B cell (primary cell): ENCODE results near the gene SCN4A. TPM values are rescaled to one million over a fixed set of nuclear protein-coding genes. Genes with fewer than 3 reads are reported as not detected.
"Not testable (repeated sequence)": the region's sequence is repeated elsewhere in the genome, so short reads cannot be mapped to it uniquely, and the experiment has no call there.

Experiments
- ATAC-seq: fragments of 200-7000 bp; cut with Tn5 transposase; one replicate; pipeline ENCODE4 v1.10.0; 2021; ENCODE audit warnings: low read depth, mild to moderate bottlenecking, moderate number of reproducible peaks, moderate library complexity
- CTCF ChIA-PET: fragments of 350-600 bp; sonication (Branson Sonifier 250); formaldehyde crosslinking; loops from one replicate; lab custom pipeline; 2021; ENCODE audit warnings: antibody characterized with exemption, inconsistent platforms; lab: Charles Lee
- POLR2A ChIA-PET: fragments of 350-600 bp; sonication (Branson Sonifier 250); formaldehyde crosslinking; loops from one replicate; lab custom pipeline; 2021; ENCODE audit warnings: antibody characterized with exemption; lab: Charles Lee
- DNase-seq: peaks from one replicate; pipeline ENCODE4 v3.0.0; 2013
- H2AFZ ChIP-seq: 2 replicates; pipeline ENCODE4 v1.6.1; 2012; ENCODE audit warnings: mild to moderate bottlenecking, low read depth, low read length; ENCODE audit not compliant: insufficient read depth, poor library complexity, severe bottlenecking
- H3K27ac ChIP-seq, 2 donors: 1 replicate in 1 of 2; 2 replicates in 1 of 2; pipeline ENCODE4 v1.5.1; 2012 to 2013; ENCODE audit warnings: low read length in 2 of 2, mild to moderate bottlenecking in 2 of 2, moderate library complexity in 1 of 2
- H3K27me3 ChIP-seq, 4 experiments: fragments of 200-600 bp in 1 of 4; sonication (generic) in 1 of 4; replicated peaks in 1 of 4; 1 replicate in 2 of 4; 2 replicates in 2 of 4; pipeline versions ENCODE4 v1.6.1 to v1.7.0; 2013 to 2016; ENCODE audit warnings: low read length in 3 of 4, mild to moderate bottlenecking in 2 of 4, mixed read lengths in 1 of 4, moderate library complexity in 1 of 4; ENCODE audit not compliant: insufficient read depth in 4 of 4, control insufficient read depth in 3 of 4; ENCODE audit errors: control extremely low read depth in 1 of 4
- H3K36me3 ChIP-seq, 2 experiments: replicated peaks in 1 of 2; 1 replicate in 1 of 2; 2 replicates in 1 of 2; pipeline versions ENCODE4 v1.6.1 to v1.7.1; 2013; ENCODE audit warnings: low read length in 1 of 2; ENCODE audit not compliant: insufficient read depth in 2 of 2, control insufficient read depth in 1 of 2; ENCODE audit errors: control extremely low read depth in 1 of 2, extremely low read depth in 1 of 2
- H3K4me1 ChIP-seq, 2 donors: fragments of 200-600 bp in 1 of 2; sonication (generic) in 1 of 2; 1 replicate in 1 of 2; 2 replicates in 1 of 2; pipeline versions ENCODE4 v1.5.1 to v1.6.1; 2013 to 2017; ENCODE audit warnings: low read length in 2 of 2; ENCODE audit not compliant: control insufficient read depth in 2 of 2, insufficient read depth in 2 of 2
- H3K4me2 ChIP-seq: replicated peaks from 2 replicates; pipeline ENCODE3; 2012; ENCODE audit warnings: mild to moderate bottlenecking, low read depth, low read length; ENCODE audit not compliant: poor library complexity, severe bottlenecking
- H3K4me3 ChIP-seq, 5 experiments: fragments of 200-600 bp in 1 of 5; sonication (generic) in 1 of 5; 1 replicate in 3 of 5; 2 replicates in 2 of 5; pipeline versions ENCODE4 v1.5.1 to v1.7.0; 2011 to 2016; ENCODE audit warnings: low read length in 4 of 5, mild to moderate bottlenecking in 4 of 5, low read depth in 2 of 5, control low read depth in 1 of 5, moderate library complexity in 1 of 5; ENCODE audit not compliant: insufficient read depth in 1 of 5; ENCODE audit errors: control extremely low read depth in 1 of 5, extremely low read depth in 1 of 5
- H3K79me2 ChIP-seq: fragments of 200-600 bp; sonication (generic); one replicate; pipeline ENCODE4 v1.6.0; 2016; ENCODE audit warnings: low read length; ENCODE audit not compliant: control insufficient read depth, insufficient read depth
- H3K9ac ChIP-seq: fragments of 200-600 bp; sonication (generic); 2 replicates; pipeline ENCODE4 v1.6.1; 2017; ENCODE audit warnings: mild to moderate bottlenecking, low read length, moderate library complexity
- H3K9me3 ChIP-seq, 3 donors: one replicate each; pipeline versions ENCODE4 v1.6.1 to v1.7.1; 2013; ENCODE audit warnings: low read length in 2 of 3; ENCODE audit not compliant: control insufficient read depth in 2 of 3, insufficient read depth in 1 of 3; ENCODE audit errors: control extremely low read depth in 1 of 3
- H4K20me1 ChIP-seq: 2 replicates; pipeline ENCODE4 v1.6.0; 2012; ENCODE audit warnings: mild to moderate bottlenecking, low read length; ENCODE audit not compliant: insufficient read depth, control insufficient read depth, poor library complexity, severe bottlenecking
- H3K27ac Mint-ChIP-seq: one replicate; pipeline ENCODE4 v1.8.0; 2021; ENCODE audit warnings: mixed read lengths
- H3K27me3 Mint-ChIP-seq: one replicate; pipeline ENCODE4 v1.8.0; 2021; ENCODE audit warnings: mixed read lengths
- H3K4me1 Mint-ChIP-seq: one replicate; pipeline ENCODE4 v1.8.0; 2021; ENCODE audit warnings: mixed read lengths
- H3K4me3 Mint-ChIP-seq: one replicate; pipeline ENCODE4 v1.8.0; 2021; ENCODE audit warnings: mixed read lengths
- H3K9me3 Mint-ChIP-seq: one replicate; pipeline ENCODE4 v1.8.0; 2022; ENCODE audit warnings: mixed read lengths; ENCODE audit not compliant: insufficient read depth
- whole genome bisulfite sequencing: methylation state at CpG from one replicate; pipeline ENCODE4 v1.1.5; 2013; ENCODE audit warnings: missing lambda C conversion rate; ENCODE audit not compliant: insufficient coverage; 5-methylcytosine and 5-hydroxymethylcytosine counted together
- intact Hi-C: fragments of 100-400 bp; cut with micrococcal nuclease; formaldehyde crosslinking; loops from one replicate; pipeline ENCODE4 v1.10.0; 2022
- polyA plus RNA-seq: library from polyadenylated mRNA; depleted of rRNA; stranded (reverse); fragments of >200 nt; gene quantifications from 2 replicates; pipeline ENCODE4 v1.2.3, GENCODE V29; 2012
- total RNA-seq, 2 donors: library from RNA; stranded (reverse); fragments of 120-200 nt in 1 of 2; gene quantifications; 1 replicate in 1 of 2; 2 replicates in 1 of 2; pipeline versions ENCODE4 v1.2.3 to v1.2.4, GENCODE V29; 2013 to 2022

SCN4A gene
- total and polyA plus RNA-seq, 2 donors (not counting 1 experiment from before 2014, with no cell fraction given): 1.1 to 1.4 TPM

- H3K4me3 ChIP-seq, H3K79me2 ChIP-seq, H3K9me3 Mint-ChIP-seq, H3K9ac ChIP-seq, H3K27me3 ChIP-seq, H3K27me3 Mint-ChIP-seq, H4K20me1 ChIP-seq, H3K36me3 ChIP-seq, POLR2A ChIA-PET, H3K4me1 Mint-ChIP-seq, H3K9me3 ChIP-seq, H3K4me1 ChIP-seq, intact Hi-C loops, H3K27ac Mint-ChIP-seq, H3K27ac ChIP-seq, H2AFZ ChIP-seq, H3K4me2 ChIP-seq, DNase-seq, H3K4me3 Mint-ChIP-seq: not testable (repeated sequence)
- no CpG with 5 or more reads among the region's 14 CpGs for WGBS
- CTCF ChIA-PET: interaction anchor here (0.9 kb wide), 1 partner anchor 54 kb away, joined by 4 read pairs; no protein-coding TSS in a partner anchor
- peak; percentile 39 for ATAC-seq
Measured at GRCh38 chr17:63896524-63897354, 76.0 kb downstream of the SCN4A start, which contains the start of gene CSH1. CSH1 (minus strand) TSS chr17:63896574; CDS start chr17:63896511, 63 bp downstream.

GRCh38 chr17:63894821-63895220 is 77.9 kb downstream of the SCN4A start:
- H3K4me3 ChIP-seq, DNase-seq, POLR2A ChIA-PET, H3K36me3 ChIP-seq, H3K4me2 ChIP-seq, H3K9me3 Mint-ChIP-seq, H3K79me2 ChIP-seq, ATAC-seq, H3K27ac Mint-ChIP-seq, H3K9me3 ChIP-seq, H3K4me1 ChIP-seq, H3K4me3 Mint-ChIP-seq, H2AFZ ChIP-seq, intact Hi-C loops, H4K20me1 ChIP-seq, H3K27me3 ChIP-seq, H3K9ac ChIP-seq, H3K27me3 Mint-ChIP-seq, CTCF ChIA-PET, H3K4me1 Mint-ChIP-seq, H3K27ac ChIP-seq: not testable (repeated sequence)
- no CpG with 5 or more reads among the region's 10 CpGs for WGBS

- H4K20me1 ChIP-seq, H3K9ac ChIP-seq, H3K4me1 ChIP-seq, H3K9me3 Mint-ChIP-seq, intact Hi-C loops, DNase-seq, H3K36me3 ChIP-seq, H2AFZ ChIP-seq, H3K27me3 ChIP-seq, H3K4me1 Mint-ChIP-seq, H3K27ac ChIP-seq, H3K4me3 Mint-ChIP-seq, H3K4me2 ChIP-seq, H3K79me2 ChIP-seq, H3K9me3 ChIP-seq, ATAC-seq, POLR2A ChIA-PET, H3K4me3 ChIP-seq, H3K27ac Mint-ChIP-seq, H3K27me3 Mint-ChIP-seq: not testable (repeated sequence)
- CTCF ChIA-PET: interaction anchor here (0.6 to 5.5 kb wide), 3 partner anchors 9 to 135 kb away, joined by 3 to 33 read pairs (median 5); no protein-coding TSS in a partner anchor
- WGBS: 100% methylated on average over 1 of the region's 3 CpGs
Measured at GRCh38 chr17:63894021-63894420, 78.7 kb downstream of the SCN4A start.
